DMS53 treated with DMSO at 0.1 percent for 48 hours (cell line): ENCODE data around the gene PTH1R.

Experiments
- DNase-seq: peaks from one replicate; lab custom pipeline; 2025; ENCODE audit not compliant: unreplicated experiment; lab: John Stamatoyannopoulos, UW

The PTH1R gene

DNA sequence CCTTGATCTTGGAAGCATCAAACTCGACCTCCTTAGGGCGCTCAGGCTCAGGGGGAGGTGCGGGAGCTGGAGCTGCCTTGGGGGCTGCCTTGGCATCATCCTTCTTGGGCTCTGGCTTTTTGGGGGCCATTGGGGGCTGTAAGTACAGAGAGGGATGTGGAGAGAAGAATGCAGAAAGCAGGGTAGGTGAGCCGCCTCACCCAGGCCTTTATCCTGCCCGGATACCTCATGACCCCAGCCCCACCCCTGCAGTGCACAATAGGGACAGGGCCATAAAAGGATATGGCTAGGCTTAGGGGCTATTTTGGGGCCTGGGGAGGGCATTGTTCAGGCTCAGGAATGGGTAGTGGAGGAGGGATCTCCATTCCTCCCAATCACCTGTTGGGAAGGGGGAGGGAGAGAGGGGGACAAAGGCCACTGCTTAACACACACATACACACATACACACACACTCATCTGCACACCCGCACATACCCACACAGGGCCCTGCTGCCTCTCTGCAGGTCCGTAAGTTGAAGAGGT, 14.2 kb upstream of the PTH1R start, which contains the start of gene MYL3:
MYL3 (minus strand) TSS at position 184 of the 522 bp plus-strand sequence; CDS start at position 130, 54 bp downstream.
- no peak for DNase-seq

DNA sequence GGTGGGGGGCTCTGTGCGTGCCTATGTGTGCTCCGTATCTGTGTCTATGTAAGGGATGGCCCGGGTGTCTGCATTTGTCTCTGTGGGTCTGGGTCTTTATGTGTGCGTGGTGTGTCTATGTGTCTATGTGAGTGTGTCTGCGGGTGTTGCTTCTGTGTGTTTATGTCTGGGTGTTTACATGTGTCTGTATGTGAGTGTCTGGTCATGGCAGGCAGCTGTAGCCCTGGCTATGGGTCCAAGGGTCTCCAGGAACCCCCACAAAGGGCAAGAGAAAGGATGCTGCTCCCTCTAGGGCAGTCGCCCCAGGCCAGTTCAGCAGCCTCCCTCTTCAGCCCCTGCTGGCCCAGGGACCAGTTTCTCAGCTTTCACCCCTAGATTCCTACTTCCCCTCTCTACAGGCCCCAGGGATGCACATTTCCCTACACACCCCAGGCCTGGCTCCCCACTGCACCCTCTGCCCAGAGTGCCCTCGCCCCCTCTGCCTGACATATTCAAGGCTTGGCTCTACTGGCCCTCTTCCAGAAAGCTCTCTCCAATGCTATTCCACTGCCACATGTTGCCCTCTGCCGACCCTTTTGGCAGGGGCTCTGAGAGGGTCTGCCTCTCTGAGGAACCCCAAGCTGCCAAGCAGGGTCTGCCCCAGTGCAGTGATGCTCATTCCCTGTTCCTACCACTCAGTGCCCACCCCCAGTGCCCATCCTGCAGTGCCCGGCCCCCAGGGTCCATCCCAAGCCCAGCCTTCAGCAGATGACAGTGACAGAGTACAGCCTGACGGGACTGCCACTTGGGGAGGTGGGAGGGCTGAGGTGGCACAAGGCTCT, 13.2 kb upstream of the PTH1R start:
- no peak for DNase-seq

DNA sequence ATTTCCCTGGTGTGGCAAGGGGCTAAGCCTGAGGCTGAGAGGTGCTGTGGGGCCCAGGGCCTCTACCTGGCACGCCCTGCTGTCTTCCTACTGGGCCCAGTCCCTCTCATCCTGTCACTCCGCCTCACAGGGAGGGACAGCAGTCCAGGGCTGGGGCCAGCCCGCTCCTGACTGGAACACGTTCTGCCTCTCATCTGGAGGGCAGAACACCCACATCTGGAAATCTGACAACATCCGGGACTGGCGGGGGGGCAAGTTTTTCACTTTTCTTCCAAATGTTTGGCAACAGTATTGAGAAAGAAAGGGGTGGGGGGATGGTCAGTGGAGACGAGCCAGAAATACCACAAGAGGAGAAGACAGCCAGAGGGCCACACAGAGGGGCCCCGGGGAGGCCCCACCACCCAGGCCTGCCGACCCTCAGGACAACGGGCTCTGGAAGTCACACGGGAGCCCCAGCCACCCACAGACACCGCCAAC, 12.5 kb upstream of the PTH1R start:
- no peak for DNase-seq

DNA sequence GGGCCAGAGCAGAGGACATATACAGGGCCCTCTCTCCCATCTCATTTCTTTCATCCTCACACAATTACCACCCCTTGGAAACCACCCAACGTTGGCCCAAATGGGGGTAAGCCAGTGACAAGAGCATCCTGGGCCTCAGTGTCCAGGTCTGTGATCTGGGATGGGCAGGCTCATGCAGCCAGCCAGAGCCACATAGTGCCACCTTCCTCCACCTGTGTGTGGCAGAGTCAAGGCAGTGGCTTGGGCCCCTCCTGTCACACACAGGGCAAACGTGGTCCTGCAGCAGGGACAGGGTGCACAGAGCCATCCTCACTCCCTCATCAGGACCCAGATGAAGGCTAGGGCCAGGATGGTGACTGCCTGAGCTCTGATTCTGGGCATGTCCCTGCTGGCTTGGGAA, 12.0 kb upstream of the PTH1R start:
- DNase-seq: no peak

DNA sequence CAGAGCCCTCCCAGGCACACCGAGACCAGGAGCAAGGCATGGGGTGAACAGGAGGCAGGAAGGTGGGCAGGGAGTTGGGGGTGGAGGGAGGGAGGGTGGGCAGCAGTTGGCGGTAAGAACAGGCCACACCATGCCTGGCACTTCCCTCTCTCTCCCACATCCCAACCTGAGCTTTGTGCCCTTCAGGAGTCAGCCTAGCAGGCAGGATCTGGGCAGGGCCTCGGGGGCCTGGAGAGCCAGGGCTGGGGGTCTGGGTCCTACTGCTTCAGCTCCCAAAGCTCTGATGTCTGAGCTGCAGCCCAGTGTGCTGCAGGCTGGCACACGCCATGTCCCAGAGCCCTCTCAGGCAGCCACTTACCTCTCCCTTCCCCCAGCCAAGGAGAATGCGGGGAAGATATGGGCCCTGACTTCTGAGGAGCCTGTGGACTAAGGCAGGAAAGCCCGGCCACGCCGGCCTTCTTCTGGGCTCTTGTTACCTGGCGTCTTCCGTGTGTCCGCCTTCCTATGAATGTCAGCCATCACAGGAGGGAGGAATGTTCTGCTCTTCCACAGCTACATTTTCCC, 11.4 kb upstream of the PTH1R start:
- DNase-seq: no peak

DNA sequence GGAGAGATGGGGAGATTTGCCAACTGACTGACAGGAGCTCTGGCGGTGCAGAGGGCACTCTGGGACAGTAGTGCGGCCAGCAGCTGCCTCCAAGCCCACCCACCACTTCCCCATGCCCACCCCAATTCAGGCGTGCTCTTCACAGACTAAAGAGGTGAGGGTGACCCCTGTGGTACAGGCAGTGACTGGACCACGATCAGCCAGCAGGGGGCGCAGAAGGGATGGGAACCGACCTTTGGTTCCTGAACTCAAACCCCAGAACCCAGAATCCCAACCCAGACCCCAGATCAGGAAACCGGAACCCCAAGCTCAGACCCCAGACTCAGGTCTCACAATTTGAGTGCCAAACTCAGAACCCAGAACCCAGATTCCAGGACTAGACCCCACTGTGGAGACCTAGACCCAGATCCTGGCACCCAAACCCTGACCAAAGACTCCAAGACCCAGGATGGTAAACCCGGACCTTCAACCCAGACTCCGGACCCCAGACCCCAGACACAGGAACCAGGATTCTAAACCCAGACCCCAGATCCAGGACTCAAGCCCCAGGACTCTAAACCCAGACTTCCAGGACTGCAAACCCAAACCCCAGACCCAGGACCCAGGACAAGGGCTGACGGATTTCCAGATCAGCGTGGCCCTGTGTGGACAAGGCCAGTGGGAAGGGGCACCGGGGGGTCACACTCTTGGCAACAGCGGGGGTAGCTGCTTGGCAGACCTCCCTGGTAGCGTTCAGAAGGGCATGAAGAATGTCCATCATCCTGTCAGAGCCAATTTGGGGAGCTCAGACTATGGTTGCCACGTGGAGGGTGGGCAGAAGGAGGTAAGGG, 10.6 kb upstream of the PTH1R start:
- no peak for DNase-seq

DNA sequence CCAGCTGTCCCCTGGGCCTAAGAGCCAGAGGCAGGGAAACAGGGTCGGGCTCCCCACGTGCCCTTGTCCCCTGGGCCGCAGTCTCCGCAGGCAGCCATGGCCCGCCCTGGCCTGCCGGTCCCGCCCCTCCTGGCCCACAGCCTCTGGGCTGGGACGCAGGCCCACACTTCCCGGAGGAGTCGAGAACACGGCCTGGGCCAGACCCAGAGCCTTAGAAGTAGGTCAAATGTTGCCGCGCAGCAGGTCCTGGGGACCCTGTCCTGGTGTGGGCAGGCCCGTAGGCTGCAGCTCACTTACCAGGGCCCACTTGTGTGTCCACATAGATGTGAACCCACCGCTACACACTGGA, 10.0 kb upstream of the PTH1R start:
- DNase-seq: no peak

DNA sequence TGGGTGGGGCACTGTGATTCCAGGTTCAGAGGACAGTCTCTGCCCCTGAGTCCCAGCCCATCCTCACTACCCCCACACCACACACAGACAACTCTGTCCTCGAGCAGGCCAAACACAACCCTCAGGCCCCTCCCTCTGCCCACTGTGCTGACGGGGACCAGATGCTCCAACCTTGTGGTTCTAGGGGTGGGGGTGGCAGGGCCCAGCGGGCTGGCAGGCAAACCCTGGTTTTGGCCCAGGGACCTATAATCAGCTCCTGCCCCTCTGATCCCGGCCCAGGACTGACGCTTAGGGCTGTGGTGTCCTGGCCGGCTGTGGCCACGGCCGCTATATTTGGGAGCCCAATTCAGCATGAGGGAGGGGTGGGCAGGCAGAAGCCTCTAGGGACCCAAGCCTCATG, 9.2 kb upstream of the PTH1R start:
- no peak for DNase-seq

DNA sequence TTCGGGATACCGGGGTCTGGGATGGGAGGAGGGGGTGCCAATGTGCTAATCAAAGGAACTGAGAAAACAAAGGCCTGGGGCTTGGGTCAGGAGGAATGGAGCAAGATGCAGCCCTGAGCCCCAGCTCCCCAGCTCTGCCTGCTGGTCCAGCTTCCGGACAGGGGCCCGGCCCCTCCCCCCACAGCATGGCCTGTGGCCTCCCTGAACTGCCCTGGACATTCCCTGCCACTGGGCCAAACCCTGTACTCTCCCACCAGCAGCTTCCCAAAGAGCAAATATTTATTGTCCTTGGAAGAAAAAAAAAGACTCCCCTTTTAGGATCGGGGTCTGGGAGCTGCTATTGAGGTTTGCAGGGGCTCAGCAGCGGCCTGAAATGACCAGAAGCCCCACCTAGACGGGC, 8.6 kb upstream of the PTH1R start:
- DNase-seq: no peak

DNA sequence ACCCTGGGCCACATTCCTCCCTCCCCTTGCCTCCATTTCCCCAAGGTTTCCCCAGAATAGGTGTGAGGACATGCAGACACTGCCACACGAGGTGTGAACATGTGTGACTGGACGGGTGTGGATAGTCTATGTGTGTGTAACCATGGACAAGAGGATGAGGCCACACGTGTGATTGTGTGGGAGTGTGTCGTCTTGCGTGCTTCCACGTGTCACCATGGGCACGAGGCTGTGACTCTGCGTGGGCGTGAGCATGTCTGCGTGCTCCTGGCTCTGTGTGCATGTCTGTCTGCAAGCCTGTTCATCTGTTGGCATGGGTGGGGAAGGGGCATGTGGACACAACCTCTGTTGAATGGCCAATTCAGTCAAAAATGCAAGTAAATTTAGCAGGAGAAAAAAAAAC, 8.1 kb upstream of the PTH1R start:
- no peak for DNase-seq

DNA sequence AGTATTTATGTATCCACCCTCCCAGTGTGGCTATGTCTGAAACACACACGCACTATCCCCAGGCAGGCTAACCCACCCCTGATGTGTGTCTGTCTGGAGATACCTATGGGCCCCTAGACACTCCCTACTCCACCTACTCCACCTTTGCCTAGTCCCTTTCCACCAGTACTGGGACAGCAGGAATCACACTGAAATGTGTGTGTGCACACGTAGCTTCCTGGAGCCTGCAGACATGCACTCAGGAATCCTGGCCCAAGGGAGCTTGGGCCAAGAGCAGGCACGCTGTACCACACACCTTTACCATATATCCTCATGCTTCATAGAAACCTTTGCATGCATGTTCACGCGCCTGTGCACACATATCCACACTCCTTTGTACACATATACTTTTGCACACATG, 6.9 kb upstream of the PTH1R start:
- no peak for DNase-seq

DNA sequence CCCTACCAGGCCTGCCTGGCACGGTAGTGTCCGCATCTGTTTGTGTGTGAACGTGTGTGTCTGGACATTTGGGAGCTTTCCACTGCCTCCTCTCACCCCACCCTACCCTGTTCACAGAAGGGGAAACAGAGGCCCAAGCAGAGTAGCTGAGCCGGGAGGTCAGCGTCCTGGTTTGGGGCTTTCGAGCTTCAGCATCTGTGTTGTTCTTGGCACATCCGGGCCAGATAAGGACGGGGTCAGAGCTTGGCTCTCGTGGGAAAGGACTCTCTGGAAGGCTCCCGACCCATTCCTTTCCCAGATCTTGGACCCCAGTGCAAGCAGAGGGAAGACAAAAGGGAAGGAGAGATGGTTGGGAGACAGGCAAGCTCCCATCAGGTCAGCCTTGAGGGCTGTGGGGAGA, 6.3 kb upstream of the PTH1R start:
- DNase-seq: no peak

DNA sequence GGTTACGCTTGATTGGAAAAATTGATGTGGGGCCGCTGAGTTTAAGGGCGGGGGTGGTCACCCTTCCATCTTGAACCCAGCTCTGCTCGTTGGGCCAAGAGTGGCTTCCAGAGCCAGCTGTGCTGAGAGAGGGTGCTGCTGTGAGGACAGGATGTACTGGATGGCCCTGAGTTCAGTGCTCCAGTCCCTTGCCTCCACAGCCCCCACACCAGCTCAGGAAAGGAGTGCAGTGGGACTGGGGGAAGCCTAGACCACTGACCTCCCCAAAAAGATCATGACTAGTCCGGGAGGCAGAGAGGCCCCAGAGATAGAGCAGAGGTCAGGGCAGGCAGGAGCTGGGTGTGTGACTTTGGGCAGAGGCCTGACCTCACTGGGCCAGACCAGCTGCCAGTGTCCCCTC, 4.0 kb upstream of the PTH1R start:
- DNase-seq: no peak

DNA sequence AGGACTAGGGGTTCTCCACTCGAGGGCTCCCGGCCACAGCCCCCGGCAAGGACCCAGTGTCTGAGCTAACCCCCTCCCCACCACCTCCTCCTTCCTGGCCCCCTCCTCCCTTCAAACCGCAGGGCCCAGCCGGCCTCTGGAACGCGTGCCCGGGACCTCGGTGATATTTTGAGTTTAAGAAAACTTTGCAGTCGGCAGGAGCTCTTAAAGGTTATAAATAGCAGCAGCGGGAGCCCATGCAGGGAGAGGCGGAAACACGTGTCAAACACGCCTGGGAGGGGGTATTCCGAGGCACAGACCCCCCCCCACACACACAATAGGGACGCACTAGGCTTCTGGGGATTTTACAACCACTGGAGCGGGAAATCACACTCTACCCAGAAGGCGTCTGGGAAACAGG, 3.1 kb upstream of the PTH1R start:
- DNase-seq: no peak

DNA sequence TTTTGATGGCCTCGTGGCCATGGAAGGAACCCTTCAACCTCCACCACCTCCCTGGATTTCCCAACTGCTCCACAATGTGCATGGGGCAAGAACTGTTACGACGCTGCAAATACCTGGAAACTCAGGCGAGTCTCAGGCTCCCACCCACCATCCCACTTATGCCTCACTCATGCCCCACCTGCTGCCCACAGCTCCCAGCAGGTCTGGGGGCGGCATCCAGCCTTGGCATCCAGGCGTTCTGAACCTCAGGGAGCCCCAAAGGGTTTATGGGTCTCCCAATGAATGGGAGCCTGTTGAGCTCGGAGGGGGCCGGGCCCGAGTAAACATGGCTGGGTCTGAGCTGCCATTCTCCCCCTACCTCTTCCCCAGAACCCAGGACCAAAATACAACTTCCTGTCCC, 2.0 kb upstream of the PTH1R start:
- DNase-seq: no peak

DNA sequence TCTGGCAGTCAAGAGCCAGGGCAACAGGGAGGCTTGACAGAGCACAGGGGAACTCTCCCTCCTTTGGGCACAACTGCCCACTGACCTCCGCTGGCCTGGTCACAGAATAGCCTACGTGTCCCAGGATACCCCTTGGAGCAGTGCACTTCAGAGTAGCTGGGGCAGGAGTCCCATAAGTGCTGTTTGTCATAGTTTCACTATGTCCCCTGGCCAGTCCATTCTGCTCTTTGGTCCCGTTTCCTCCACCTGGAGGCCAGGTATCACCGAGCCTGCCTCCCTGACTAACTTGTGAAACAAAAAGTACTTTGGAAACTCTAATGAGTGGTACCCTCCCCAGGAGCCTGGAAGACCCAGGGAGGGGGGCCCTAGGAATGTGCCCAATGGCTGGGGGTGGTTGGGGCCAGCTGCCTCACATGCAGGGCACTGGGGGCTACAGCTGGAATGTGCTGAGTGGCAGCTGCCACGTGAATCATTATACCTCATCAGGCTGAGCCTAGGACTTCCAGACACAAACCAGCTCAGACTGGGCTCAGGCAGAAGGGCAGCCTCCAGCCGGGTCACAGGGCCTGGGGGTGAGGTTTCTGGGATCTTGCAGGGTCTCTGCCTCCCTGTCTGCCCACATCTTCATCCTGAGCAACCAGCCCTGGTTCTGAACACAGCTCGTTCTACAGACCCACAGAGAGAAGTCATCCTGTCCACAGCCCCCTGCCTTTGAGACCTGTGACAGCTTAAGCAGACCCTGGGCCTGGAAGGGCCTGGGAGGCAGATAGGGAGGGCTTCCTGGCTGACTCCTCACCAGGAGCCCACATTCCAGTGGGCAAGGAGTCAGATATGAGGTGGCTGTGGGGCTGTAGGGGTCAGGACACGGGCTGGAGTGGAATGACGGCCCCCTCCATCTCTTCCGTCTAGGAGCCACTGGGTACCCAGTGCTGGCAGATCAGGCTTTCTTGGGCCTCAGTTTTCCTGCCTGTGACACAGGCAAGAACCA, 914 bp upstream of the PTH1R start:
- DNase-seq: no peak

DNA sequence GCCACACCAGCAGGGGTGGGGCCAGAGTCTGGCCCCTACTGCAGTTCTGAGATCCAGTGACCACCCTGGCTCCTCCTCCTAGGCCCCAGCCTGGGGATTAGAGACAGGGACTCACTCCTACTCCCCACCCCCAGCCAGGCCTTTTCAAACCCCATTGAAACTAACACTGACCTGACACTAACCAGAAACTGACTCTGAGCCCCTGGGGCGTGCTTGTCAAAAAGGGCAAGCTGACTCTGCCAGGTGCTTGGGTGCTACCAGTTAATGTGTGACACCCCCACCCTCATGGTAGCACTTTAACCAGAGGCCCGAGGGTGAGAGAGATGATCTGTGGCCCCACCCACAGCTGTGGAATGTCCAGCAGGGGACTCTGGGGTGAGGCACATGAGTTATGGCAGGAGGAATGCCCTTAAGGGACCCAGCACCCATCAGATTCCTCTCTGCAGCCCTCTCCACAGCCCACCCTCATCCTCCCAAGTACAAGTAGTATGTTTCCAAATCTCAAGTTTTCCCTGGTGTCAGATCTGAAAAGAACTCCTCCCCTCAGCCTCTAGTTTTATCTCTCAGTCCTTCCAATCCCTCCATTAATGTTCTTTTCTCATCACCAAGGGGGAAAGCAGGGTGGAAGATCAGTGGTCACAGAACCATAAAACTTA, 1.4 kb downstream of the PTH1R start:
- no peak for DNase-seq

DNA sequence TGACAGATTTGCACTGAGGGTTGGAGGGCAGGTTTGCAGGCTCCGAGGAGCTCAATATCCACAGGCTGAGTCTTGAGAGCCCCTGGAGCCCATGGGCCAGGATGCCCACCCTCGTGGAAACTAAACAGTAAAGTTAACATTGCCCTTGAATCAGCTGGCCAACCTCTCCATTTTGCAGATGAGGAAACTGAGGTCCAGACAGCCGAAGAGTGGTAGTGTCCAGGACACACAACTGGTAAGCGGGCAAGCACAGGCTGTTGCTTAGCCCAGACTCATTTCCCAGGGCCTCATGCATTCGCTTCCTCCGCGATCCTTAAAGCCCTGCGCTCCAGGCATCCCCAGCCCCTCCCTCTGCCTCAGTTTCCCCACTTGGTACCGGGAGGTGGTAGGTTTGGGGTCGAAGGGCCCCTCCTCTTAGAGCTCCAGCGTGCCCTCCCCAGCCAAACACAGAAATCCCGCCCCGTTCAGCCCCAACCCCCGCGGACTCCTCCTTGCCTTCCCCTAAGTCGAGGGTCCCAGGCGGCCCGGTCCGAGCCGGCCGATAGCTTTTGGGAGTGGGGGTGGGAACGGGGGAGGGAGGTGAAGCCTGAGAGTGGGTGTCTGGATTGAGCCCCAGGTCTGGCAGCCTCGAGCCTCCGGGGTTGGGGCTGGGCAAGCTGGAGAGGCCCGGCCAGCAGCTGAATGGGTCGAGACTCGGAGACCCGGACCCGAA, 3.5 kb downstream of the PTH1R start:
- no peak for DNase-seq

DNA sequence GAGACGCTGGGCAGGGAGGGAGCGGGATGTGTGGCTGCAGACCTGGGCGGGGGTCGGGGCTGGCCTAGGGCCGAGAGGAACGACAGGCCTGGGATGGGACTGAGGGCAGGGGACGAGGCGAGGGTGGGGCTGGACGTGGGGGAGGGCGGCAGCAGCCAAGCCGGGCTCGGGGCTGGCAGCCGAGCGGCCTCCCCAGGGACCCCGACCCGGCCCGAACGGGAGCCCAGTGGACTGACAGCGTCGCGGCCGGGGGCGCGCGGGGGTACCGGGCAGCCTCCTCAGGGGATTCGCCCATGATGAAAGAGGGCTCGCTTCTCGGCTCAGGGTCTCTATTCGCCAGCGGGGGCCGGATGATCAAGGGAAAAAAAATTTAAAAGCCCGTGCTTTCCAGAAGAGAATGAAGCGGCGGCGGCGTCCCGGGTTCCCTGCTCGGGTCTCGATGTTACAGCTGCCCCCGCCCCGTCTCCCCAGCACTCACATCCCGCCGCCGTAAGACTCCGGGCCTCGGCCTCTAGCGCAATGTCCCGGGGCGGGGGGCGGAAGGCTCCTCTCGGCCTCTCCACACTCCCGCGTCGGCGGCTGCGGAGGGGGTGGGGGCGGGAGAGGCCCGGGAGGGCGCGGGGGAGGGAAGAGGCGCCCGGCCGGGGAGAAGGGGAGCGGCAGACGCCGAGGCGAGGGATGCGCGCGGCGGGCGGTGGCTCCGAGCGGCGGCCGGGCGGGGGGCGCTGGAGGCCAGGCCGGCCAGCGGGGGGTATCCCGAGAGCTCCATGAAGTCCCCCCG, 4.3 kb downstream of the PTH1R start:
- DNase-seq: no peak
